Tibial nerve (tissue), 4 donors: ENCODE data around the gene CRX. TPM values are rescaled to one million over a fixed set of nuclear protein-coding genes. Genes with fewer than 3 reads are reported as not detected.

Experiments used
- small RNA-seq: library from RNA; depleted of rRNA; stranded (forward); fragments of <200 nt; gene quantifications from one replicate; pipeline ENCODE3, GENCODE V24; 2016
- total RNA-seq, 4 donors: library from RNA; depleted of rRNA; stranded (reverse); fragments of >200 nt; gene quantifications; one replicate each; pipeline ENCODE4 v1.1.0, GENCODE V29; 2016

Gene CRX
- total RNA-seq, 4 donors from 2014 or later, result not detected

Small RNAs within 50 kb of the gene (small RNA-seq; reads per million reads assigned to genes)
- not detected for gene AC008745.1

Other genes starting within 250 kb of the CRX start
- under 1 TPM in 3 of 4 donors, not detected in 1; under 0.01 to 0.90 (median 0.66) TPM for gene ZNF541, start 248.8 kb upstream of the CRX start, total RNA-seq
- gene BICRA, start 212.8 kb upstream of the CRX start, total RNA-seq, result 10 to 100 TPM in 2 of 4 donors, 1 to 10 TPM in 2; 6.1 to 23.1 (median 9.8) TPM
- gene EHD2, start 108.5 kb upstream of the CRX start, total RNA-seq, result 100 to 1,000 TPM; 128 to 196 (median 159) TPM
- 100 to 1,000 TPM; 320 to 532 (median 408) TPM for gene NOP53, start 76.4 kb upstream of the CRX start, total RNA-seq
- 100 to 1,000 TPM; 495 to 841 (median 572) TPM for gene SELENOW, start 43.2 kb upstream of the CRX start, total RNA-seq
- not detected for gene TPRX1, start 17.4 kb upstream of the CRX start, total RNA-seq
- not detected for gene TPRX2, start 37.3 kb downstream of the CRX start, total RNA-seq
- gene SULT2A1, start 64.4 kb downstream of the CRX start, total RNA-seq, result not detected
- not detected for gene BSPH1, start 170.2 kb downstream of the CRX start, total RNA-seq
- gene ELSPBP1, start 172.7 kb downstream of the CRX start, total RNA-seq, result not detected
- gene CABP5, start 222.1 kb downstream of the CRX start, total RNA-seq, result not detected